ENCODE data around the gene KLK1. TPM values are rescaled to one million over a fixed set of nuclear protein-coding genes. Genes with fewer than 3 reads are reported as not detected.

KLK1 gene
- total RNA-seq, result 2.5 and 3.4 TPM in 2 replicates

GRCh38 chr19:50823389-50824042 lies at the start of gene KLK1:
Gene KLK1 (minus strand): TSS chr19:50823787. CDS start chr19:50823748, 39 bp downstream.
- Mint-ChIP-seq H3K4me3 (no peak within 1 kb of the TSS), H3K27me3 (ENCODE audit: insufficient read depth) (peaks cover 34% of the 10 kb centered on the region), H3K27ac (no peak within 1 kb of the TSS), H3K9me3 (no peaks in the 10 kb centered on the region), H3K4me1 (ENCODE audit: low read depth) (peaks cover 26% of the 10 kb centered on the region), H3K36me3 (ENCODE audit: low read depth) (no peaks in the 10 kb centered on the region)
- DNase-seq (ENCODE audit: low spot score), result no peak
- intact Hi-C loops (cut with micrococcal nuclease), result no loop called here

GRCh38 chr19:50873056-50873455 lies 49.5 kb upstream of the KLK1 start, which contains the start of gene KLK2:
Gene KLK2 (plus strand): TSS chr19:50873439. CDS start chr19:50873474, 35 bp downstream.
- no peaks in the 10 kb centered on the region for H3K9me3 Mint-ChIP-seq
- H3K4me1 Mint-ChIP-seq (ENCODE audit: low read depth), result no peaks in the 10 kb centered on the region
- peaks cover 7% of the 10 kb centered on the region for H3K27me3 Mint-ChIP-seq (ENCODE audit: insufficient read depth)
- no peak within 1 kb of the TSS for H3K4me3 Mint-ChIP-seq
- DNase-seq (ENCODE audit: low spot score), result no peak
- no peak within 1 kb of the TSS for H3K27ac Mint-ChIP-seq
- H3K36me3 Mint-ChIP-seq (ENCODE audit: low read depth), result no peaks in the 10 kb centered on the region
- intact Hi-C loops (cut with micrococcal nuclease), result no loop called here

DNA sequence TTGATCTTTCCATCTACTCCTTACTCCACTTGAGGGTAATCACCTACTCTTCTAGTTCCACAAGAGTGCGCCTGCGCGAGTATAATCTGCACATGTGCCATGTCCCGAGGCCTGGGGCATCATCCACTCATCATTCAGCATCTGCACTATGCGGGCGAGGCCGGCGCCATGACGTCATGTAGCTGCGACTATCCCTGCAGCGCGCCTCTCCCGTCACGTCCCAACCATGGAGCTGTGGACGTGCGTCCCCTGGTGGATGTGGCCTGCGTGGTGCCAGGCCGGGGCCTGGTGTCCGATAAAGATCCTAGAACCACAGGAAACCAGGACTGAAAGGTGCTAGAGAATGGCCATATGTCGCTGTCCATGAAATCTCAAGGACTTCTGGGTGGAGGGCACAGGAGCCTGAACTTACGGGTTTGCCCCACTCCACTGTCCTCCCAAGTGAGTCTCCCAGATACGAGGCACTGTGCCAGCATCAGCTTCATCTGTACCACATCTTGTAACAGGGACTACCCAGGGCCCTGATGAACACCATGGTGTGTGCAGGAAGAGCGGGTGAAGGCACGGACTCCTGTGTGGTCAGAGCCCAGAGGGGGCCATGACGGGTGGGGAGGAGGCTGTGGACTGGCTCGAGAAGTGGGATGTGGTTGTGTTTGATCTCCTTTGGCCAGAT lies 47.0 kb upstream of the KLK1 start:
- H3K27me3 Mint-ChIP-seq (ENCODE audit: insufficient read depth), result peaks cover 17% of the 10 kb centered on the region

GRCh38 chr19:50869479-50869878 lies 45.9 kb upstream of the KLK1 start:
- no peak overlapping the region for H3K4me3 Mint-ChIP-seq
- no peak overlapping the region for H3K27ac Mint-ChIP-seq
- H3K9me3 Mint-ChIP-seq, result no peaks in the 10 kb centered on the region
- no peaks in the 10 kb centered on the region for H3K36me3 Mint-ChIP-seq (ENCODE audit: low read depth)
- H3K4me1 Mint-ChIP-seq (ENCODE audit: low read depth), result no peaks in the 10 kb centered on the region
- peaks cover 17% of the 10 kb centered on the region for H3K27me3 Mint-ChIP-seq (ENCODE audit: insufficient read depth)
- intact Hi-C loops (cut with micrococcal nuclease), result no loop called here
- DNase-seq (ENCODE audit: low spot score), result no peak

More for the DNA sequence above, 47.0 kb upstream of the KLK1 start:
- intact Hi-C loops (cut with micrococcal nuclease), result no loop called here
- no peaks in the 10 kb centered on the region for H3K4me1 Mint-ChIP-seq (ENCODE audit: low read depth)
- no peaks in the 10 kb centered on the region for H3K9me3 Mint-ChIP-seq
- H3K27ac Mint-ChIP-seq, result no peak overlapping the region
- H3K4me3 Mint-ChIP-seq, result no peak overlapping the region
- no peaks in the 10 kb centered on the region for H3K36me3 Mint-ChIP-seq (ENCODE audit: low read depth)
- no peak for DNase-seq (ENCODE audit: low spot score)

- Mint-ChIP-seq H3K9me3 (peaks cover 13% of the 10 kb centered on the region), H3K36me3 (ENCODE audit: low read depth) (no peaks in the 10 kb centered on the region), H3K4me1 (ENCODE audit: low read depth) (no peaks in the 10 kb centered on the region), H3K27ac (no peak overlapping the region), H3K4me3 (no peak overlapping the region), H3K27me3 (ENCODE audit: insufficient read depth) (peaks cover 10% of the 10 kb centered on the region)
- DNase-seq (ENCODE audit: low spot score), result no peak
- intact Hi-C loops (cut with micrococcal nuclease), result no loop called here
Observed at GRCh38 chr19:50861496-50862286, 38.1 kb upstream of the KLK1 start.

- peaks cover 13% of the 10 kb centered on the region for H3K9me3 Mint-ChIP-seq
- intact Hi-C loops (cut with micrococcal nuclease), result no loop called here
- H3K4me3 Mint-ChIP-seq, result no peak overlapping the region
- DNase-seq (ENCODE audit: low spot score), result no peak
- H3K36me3 Mint-ChIP-seq (ENCODE audit: low read depth), result no peaks in the 10 kb centered on the region
- no peaks in the 10 kb centered on the region for H3K4me1 Mint-ChIP-seq (ENCODE audit: low read depth)
- peaks cover 6% of the 10 kb centered on the region for H3K27me3 Mint-ChIP-seq (ENCODE audit: insufficient read depth)
- H3K27ac Mint-ChIP-seq, result no peak overlapping the region
Observed at GRCh38 chr19:50861010-50861409, 37.4 kb upstream of the KLK1 start.

GRCh38 chr19:50859849-50860248 lies 36.3 kb upstream of the KLK1 start:
- H3K36me3 Mint-ChIP-seq (ENCODE audit: low read depth), result no peaks in the 10 kb centered on the region
- H3K4me1 Mint-ChIP-seq (ENCODE audit: low read depth), result no peaks in the 10 kb centered on the region
- H3K9me3 Mint-ChIP-seq, result peaks cover 13% of the 10 kb centered on the region
- no peak overlapping the region for H3K4me3 Mint-ChIP-seq
- peaks cover 12% of the 10 kb centered on the region for H3K27me3 Mint-ChIP-seq (ENCODE audit: insufficient read depth)
- no peak for DNase-seq (ENCODE audit: low spot score)
- intact Hi-C loops (cut with micrococcal nuclease), result no loop called here
- no peak overlapping the region for H3K27ac Mint-ChIP-seq

DNA sequence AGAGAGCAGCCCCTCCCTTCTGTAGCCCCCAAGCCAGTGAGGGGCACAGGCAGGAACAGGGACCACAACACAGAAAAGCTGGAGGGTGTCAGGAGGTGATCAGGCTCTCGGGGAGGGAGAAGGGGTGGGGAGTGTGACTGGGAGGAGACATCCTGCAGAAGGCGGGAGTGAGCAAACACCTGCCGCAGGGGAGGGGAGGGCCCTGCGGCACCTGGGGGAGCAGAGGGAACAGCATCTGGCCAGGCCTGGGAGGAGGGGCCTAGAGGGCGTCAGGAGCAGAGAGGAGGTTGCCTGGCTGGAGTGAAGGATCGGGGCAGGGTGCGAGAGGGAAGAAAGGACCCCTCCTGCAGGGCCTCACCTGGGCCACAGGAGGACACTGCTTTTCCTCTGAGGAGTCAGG lies 35.3 kb upstream of the KLK1 start:
- DNase-seq (ENCODE audit: low spot score), result no peak
- peaks cover 12% of the 10 kb centered on the region for H3K27me3 Mint-ChIP-seq (ENCODE audit: insufficient read depth)
- peaks cover 13% of the 10 kb centered on the region for H3K9me3 Mint-ChIP-seq
- H3K4me1 Mint-ChIP-seq (ENCODE audit: low read depth), result no peaks in the 10 kb centered on the region
- no peaks in the 10 kb centered on the region for H3K36me3 Mint-ChIP-seq (ENCODE audit: low read depth)
- H3K4me3 Mint-ChIP-seq, result no peak overlapping the region
- H3K27ac Mint-ChIP-seq, result no peak overlapping the region
- intact Hi-C loops (cut with micrococcal nuclease), result no loop called here

DNA sequence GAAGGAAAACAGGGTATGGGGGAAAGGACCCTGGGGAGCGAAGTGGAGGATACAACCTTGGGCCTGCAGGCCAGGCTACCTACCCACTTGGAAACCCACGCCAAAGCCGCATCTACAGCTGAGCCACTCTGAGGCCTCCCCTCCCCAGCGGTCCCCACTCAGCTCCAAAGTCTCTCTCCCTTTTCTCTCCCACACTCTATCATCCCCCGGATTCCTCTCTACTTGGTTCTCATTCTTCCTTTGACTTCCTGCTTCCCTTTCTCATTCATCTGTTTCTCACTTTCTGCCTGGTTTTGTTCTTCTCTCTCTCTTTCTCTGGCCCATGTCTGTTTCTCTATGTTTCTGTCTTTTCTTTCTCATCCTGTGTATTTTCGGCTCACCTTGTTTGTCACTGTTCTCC lies 33.8 kb upstream of the KLK1 start:
- H3K4me3 Mint-ChIP-seq, result no peak overlapping the region

GRCh38 chr19:50854636-50855410 lies 31.2 kb upstream of the KLK1 start, which contains the start of gene KLK3:
Gene KLK3 (plus strand): TSS chr19:50854915. CDS start chr19:50854956, 41 bp downstream.
- no peak for DNase-seq (ENCODE audit: low spot score)
- Mint-ChIP-seq H3K4me1 (ENCODE audit: low read depth) (no peaks in the 10 kb centered on the region), H3K36me3 (ENCODE audit: low read depth) (no peaks in the 10 kb centered on the region), H3K27ac (no peak within 1 kb of the TSS), H3K4me3 (no peak within 1 kb of the TSS), H3K9me3 (no peaks in the 10 kb centered on the region), H3K27me3 (ENCODE audit: insufficient read depth) (peaks cover 15% of the 10 kb centered on the region)
- intact Hi-C loops (cut with micrococcal nuclease), result no loop called here

More for the DNA sequence above, 33.8 kb upstream of the KLK1 start:
- H3K27me3 Mint-ChIP-seq (ENCODE audit: insufficient read depth), result peaks cover 12% of the 10 kb centered on the region
- intact Hi-C loops (cut with micrococcal nuclease), result no loop called here
- peaks cover 13% of the 10 kb centered on the region for H3K9me3 Mint-ChIP-seq
- H3K4me1 Mint-ChIP-seq (ENCODE audit: low read depth), result no peaks in the 10 kb centered on the region
- no peak for DNase-seq (ENCODE audit: low spot score)
- H3K27ac Mint-ChIP-seq, result no peak overlapping the region
- no peaks in the 10 kb centered on the region for H3K36me3 Mint-ChIP-seq (ENCODE audit: low read depth)

DNA sequence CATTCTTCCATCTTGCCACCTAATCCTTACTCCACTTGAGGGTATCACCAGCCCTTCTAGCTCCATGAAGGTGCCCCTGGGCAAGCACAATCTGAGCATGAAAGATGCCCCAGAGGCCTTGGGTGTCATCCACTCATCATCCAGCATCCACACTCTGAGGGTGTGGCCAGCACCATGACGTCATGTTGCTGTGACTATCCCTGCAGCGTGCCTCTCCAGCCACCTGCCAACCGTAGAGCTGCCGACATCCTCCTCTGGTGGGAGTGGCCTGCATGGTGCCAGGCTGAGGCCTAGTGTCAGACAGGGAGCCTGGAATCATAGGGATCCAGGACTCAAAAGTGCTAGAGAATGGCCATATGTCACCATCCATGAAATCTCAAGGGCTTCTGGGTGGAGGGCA lies 28.0 kb upstream of the KLK1 start:
- no peaks in the 10 kb centered on the region for H3K4me1 Mint-ChIP-seq (ENCODE audit: low read depth)
- H3K9me3 Mint-ChIP-seq, result no peaks in the 10 kb centered on the region
- H3K4me3 Mint-ChIP-seq, result no peak overlapping the region
- intact Hi-C loops (cut with micrococcal nuclease), result no loop called here
- no peak overlapping the region for H3K27ac Mint-ChIP-seq
- H3K27me3 Mint-ChIP-seq (ENCODE audit: insufficient read depth), result peaks cover 9% of the 10 kb centered on the region
- H3K36me3 Mint-ChIP-seq (ENCODE audit: low read depth), result no peaks in the 10 kb centered on the region
- DNase-seq (ENCODE audit: low spot score), result no peak

GRCh38 chr19:50850738-50851137 lies 27.2 kb upstream of the KLK1 start:
- Mint-ChIP-seq H3K9me3 (no peaks in the 10 kb centered on the region), H3K4me1 (ENCODE audit: low read depth) (no peaks in the 10 kb centered on the region), H3K27me3 (ENCODE audit: insufficient read depth) (peaks cover 7% of the 10 kb centered on the region), H3K27ac (no peak overlapping the region), H3K4me3 (no peak overlapping the region), H3K36me3 (ENCODE audit: low read depth) (no peaks in the 10 kb centered on the region)
- intact Hi-C loops (cut with micrococcal nuclease), result no loop called here
- no peak for DNase-seq (ENCODE audit: low spot score)
